ENCODE results near the gene RNU7-1.

DNA sequence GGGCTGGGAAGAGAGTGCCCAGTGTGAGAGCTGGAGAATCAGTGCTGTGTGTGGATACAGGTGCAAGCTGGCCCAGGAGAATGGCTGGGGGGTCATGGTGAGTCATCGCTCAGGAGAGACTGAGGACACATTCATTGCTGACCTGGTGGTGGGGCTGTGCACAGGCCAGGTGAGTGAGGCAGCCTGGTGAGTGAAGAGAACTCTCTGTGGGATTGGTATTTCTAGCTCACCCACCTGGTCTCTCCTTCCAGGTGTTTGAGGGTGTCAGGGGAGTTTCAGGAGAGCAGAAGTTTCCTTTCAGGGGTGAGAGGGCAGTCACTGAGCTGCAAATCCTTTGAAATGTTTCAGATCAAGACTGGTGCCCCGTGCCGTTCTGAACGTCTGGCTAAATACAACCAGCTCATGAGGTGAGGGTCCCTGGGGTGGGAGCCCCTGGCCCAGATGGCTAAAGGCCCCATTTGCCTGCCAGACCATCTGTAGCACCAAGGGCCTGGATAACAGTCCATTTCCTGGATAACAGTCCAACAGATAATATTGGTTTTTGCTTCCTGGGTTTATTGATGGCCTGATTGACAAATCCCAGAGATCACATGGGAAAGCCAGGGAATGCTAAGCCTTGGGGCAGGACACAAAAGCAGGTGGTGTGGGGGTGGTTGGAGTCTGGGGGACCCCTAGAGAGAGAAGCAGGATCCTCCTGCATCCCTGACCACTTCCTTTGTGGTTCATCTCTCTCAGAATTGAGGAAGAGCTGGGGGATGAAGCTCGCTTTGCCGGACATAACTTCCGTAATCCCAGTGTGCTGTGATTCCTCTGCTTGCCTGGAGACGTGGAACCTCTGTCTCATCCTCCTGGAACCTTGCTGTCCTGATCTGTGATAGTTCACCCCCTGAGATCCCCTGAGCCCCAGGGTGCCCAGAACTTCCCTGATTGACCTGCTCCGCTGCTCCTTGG is 21.3 kb upstream of the RNU7-1 start:
- no peak for TF ChIP-seq POLR2A (IDR thresholded peaks at IDR 0.05)
- TF ChIP-seq, protein P1, sequence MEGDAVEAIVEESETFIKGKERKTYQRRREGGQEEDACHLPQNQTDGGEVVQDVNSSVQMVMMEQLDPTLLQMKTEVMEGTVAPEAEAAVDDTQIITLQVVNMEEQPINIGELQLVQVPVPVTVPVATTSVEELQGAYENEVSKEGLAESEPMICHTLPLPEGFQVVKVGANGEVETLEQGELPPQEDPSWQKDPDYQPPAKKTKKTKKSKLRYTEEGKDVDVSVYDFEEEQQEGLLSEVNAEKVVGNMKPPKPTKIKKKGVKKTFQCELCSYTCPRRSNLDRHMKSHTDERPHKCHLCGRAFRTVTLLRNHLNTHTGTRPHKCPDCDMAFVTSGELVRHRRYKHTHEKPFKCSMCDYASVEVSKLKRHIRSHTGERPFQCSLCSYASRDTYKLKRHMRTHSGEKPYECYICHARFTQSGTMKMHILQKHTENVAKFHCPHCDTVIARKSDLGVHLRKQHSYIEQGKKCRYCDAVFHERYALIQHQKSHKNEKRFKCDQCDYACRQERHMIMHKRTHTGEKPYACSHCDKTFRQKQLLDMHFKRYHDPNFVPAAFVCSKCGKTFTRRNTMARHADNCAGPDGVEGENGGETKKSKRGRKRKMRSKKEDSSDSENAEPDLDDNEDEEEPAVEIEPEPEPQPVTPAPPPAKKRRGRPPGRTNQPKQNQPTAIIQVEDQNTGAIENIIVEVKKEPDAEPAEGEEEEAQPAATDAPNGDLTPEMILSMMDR (IDR thresholded peaks at IDR 0.05), result no peak
- TF ChIP-seq EP300 (IDR thresholded peaks at IDR 0.05; ENCODE audit: low read depth), result no peak
- no peak for TF ChIP-seq POLR2AphosphoS5 (IDR thresholded peaks at IDR 0.05)

Measured in transverse colon (tissue), 4 donors.